Sigmoid colon (tissue), 4 donors: ENCODE measurements around the gene CCDC91.

Source experiments
- CTCF ChIP-seq, 4 experiments: fragments of 450-650 bp in 3 of 4; fragments of 200-600 bp in 1 of 4; IDR thresholded peaks; one replicate each; pipeline ENCODE4 v1.5.1; 2016 to 2019; ENCODE audit warnings: antibody characterized with exemption in 4 of 4, mild to moderate bottlenecking in 3 of 4, moderate library complexity in 2 of 4
- EP300 ChIP-seq, 4 donors: sonication (generic); formaldehyde crosslinking; IDR thresholded peaks; one replicate each; pipeline ENCODE4 v1.6.1; 2017; ENCODE audit warnings: antibody characterized with exemption in 4 of 4
- POLR2A ChIP-seq, 2 donors: fragments of 450-650 bp; IDR thresholded peaks; one replicate each; pipeline ENCODE4 v1.6.1; 2016; ENCODE audit warnings: antibody characterized with exemption in 2 of 2, mild to moderate bottlenecking in 2 of 2, moderate library complexity in 2 of 2
- POLR2AphosphoS5 ChIP-seq, 4 donors: sonication (generic); formaldehyde crosslinking; IDR thresholded peaks; one replicate each; pipeline ENCODE4 v1.6.1; 2017; ENCODE audit warnings: antibody characterized with exemption in 4 of 4

GRCh38 chr12:28578361-28578760 lies 388.1 kb downstream of the CCDC91 start:
- TF ChIP-seq POLR2A (IDR thresholded peaks at IDR 0.05) (no peak), EP300 (IDR thresholded peaks at IDR 0.05) (no peak), POLR2AphosphoS5 (IDR thresholded peaks at IDR 0.05) (no peak), CTCF (IDR thresholded peaks at IDR 0.05) (no peak)
